ENCODE data around the gene APC. TPM values are rescaled to one million over a fixed set of nuclear protein-coding genes. Genes with fewer than 3 reads are reported as not detected.

Gene APC
- total RNA-seq, 2 donors from 2014 or later = 27.5 to 75.8 TPM

GRCh38 chr5:112720576-112720975 lies 17.1 kb upstream of the APC start:
- no peaks in the 10 kb centered on the region for H3K9me3 ChIP-seq

DNA sequence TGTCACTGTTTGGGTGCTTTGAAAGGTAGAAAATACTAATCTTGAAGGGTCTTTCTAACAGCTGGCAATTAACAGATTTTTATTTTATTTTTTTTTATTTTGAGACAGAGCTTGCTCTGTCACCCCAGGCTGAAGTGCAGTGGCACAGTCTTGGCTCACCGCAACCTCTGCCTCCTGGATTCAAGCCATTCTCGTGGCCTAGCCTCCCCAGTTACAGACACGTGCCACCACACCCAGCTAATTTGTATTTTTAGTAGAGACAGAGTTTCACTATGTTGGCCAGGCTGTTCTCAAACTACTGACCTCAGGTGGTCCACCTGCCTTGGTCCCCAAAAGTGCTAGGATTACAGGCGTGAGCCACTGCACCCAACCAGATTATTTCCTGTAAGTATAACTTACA lies 12.8 kb upstream of the APC start:
- no peak for TF ChIP-seq CTCF (IDR thresholded peaks at IDR 0.05)
- TF ChIP-seq POLR2A (IDR thresholded peaks at IDR 0.05) = no peak
- no peaks in the 10 kb centered on the region for H3K9me3 ChIP-seq

More at GRCh38 chr5:112720576-112720975, 17.1 kb upstream of the APC start:
- Histone ChIP-seq H3K4me3 (no peak overlapping the region), H3K4me1 (no peaks in the 10 kb centered on the region), H3K36me3 (replicated peaks in 1 of 2; ENCODE audit: insufficient read depth in 1 of 2, low read depth in 2 of 2) (no peaks in the 10 kb centered on the region), H3K27me3 (no peaks in the 10 kb centered on the region), H3K27ac (no peak overlapping the region)
- no peak for DNase-seq
- ATAC-seq = no peak
- no peak for TF ChIP-seq POLR2A (IDR thresholded peaks at IDR 0.05)
- no peak for TF ChIP-seq CTCF (IDR thresholded peaks at IDR 0.05)
- WGBS, 2 donors = 84 to 93% methylated on average over 2 of the region's 2 CpGs
- intact Hi-C loops (cut with DNase I) = no loop called here

DNA sequence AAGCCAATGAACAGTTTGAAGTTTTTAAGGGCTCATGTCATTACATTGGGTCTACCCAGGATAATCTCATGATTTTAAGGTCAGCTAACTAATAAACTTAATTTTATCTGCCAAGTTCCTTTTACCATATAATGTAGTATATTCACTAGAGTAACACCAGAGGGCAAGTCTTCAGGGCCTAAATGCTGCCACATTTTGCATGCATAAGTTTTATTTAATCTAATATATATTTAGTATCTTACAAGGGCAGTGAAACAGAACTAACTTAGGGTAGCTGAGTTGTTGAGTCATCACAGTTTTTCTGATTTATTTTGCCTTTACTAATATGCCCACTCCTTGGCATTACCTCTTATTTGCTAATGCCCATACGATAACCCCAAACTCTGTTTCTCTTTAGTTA lies 8.1 kb upstream of the APC start:
- DNase-seq (no peak), ATAC-seq (no peak)
- Histone ChIP-seq H3K4me1 (no peaks in the 10 kb centered on the region), H3K9me3 (no peaks in the 10 kb centered on the region), H3K4me3 (no peak overlapping the region), H3K27ac (no peak overlapping the region), H3K27me3 (no peaks in the 10 kb centered on the region), H3K36me3 (replicated peaks in 1 of 2; ENCODE audit: insufficient read depth in 1 of 2, low read depth in 2 of 2) (no peaks in the 10 kb centered on the region)
- 88 to 92% methylated on average over 1 of the region's 1 CpG for WGBS, 2 donors
- TF ChIP-seq POLR2A (IDR thresholded peaks at IDR 0.05) (no peak), CTCF (IDR thresholded peaks at IDR 0.05) (no peak)
- intact Hi-C loops (cut with DNase I) = no loop called here

More for the DNA sequence above, 12.8 kb upstream of the APC start:
- Histone ChIP-seq H3K36me3 (replicated peaks in 1 of 2; ENCODE audit: insufficient read depth in 1 of 2, low read depth in 2 of 2) (no peaks in the 10 kb centered on the region), H3K27ac (no peak overlapping the region), H3K27me3 (no peaks in the 10 kb centered on the region), H3K4me3 (no peak overlapping the region), H3K4me1 (no peaks in the 10 kb centered on the region)
- ATAC-seq (no peak), DNase-seq (no peak)
- intact Hi-C loops (cut with DNase I) = no loop called here
- WGBS, 2 donors = 79 to 87% methylated on average over 4 of the region's 4 CpGs

GRCh38 chr5:112732131-112732530 lies 5.6 kb upstream of the APC start:
- no peak for ATAC-seq
- no peaks in the 10 kb centered on the region for H3K27me3 ChIP-seq

More at GRCh38 chr5:112732131-112732530, 5.6 kb upstream of the APC start:
- WGBS, 2 donors = 90 to 96% methylated on average over 5 of the region's 5 CpGs
- intact Hi-C loops (cut with DNase I) = no loop called here
- no peaks in the 10 kb centered on the region for H3K4me1 ChIP-seq
- H3K9me3 ChIP-seq = no peaks in the 10 kb centered on the region
- no peak overlapping the region for H3K27ac ChIP-seq
- no peak for DNase-seq
- no peak overlapping the region for H3K4me3 ChIP-seq
- TF ChIP-seq POLR2A (IDR thresholded peaks at IDR 0.05) (no peak), CTCF (IDR thresholded peaks at IDR 0.05) (no peak)
- no peaks in the 10 kb centered on the region for H3K36me3 ChIP-seq (replicated peaks in 1 of 2; ENCODE audit: insufficient read depth in 1 of 2, low read depth in 2 of 2)

Data from body of pancreas (tissue), 4 donors.